ENCODE results near the gene KLC4. TPM values are rescaled to one million over a fixed set of nuclear protein-coding genes. Genes with fewer than 3 reads are reported as not detected.

Gene KLC4
- polyA plus RNA-seq, 2 of the 4 experiments (the other 2 are of a cell fraction) = 8.4 to 9.9 TPM

DNA sequence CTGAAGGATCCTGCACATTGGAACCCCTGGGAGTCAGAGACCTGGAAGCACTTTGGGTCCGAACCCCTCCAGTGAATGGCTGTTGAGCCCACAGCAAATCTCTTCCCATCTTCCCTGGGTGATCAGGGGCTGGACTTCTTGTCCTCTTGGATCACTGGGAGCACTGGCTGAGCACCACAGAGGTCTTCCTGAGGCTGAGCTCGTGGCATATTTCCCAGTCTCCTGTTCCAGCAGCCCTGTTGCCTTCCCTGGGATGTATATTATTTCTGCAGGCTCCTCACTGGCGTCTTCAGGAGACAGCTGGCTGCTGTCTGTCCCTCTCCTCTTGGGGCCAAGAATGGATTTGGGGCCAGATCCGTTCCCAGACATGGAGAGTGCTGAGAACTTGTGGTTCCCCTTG, 60.1 kb downstream of the KLC4 start:
- FAIRE-seq (no peak), ATAC-seq (no peak), DNase-seq (ENCODE audit: low read depth in 1 of 2, low spot score in 1 of 2) (no peak)
- H3K4me1 ChIP-seq = peaks cover 8% of the 10 kb centered on the region; the same call in 1 of the 3 replicates
- 49% methylated on average over 3 of the region's 4 CpGs for WGBS (ENCODE audit: missing lambda C conversion rate)
- H3K27ac ChIP-seq = no peak overlapping the region
- CTCF ChIA-PET = interaction anchor here (1.2 kb wide), 1 partner anchor 24 kb away, joined by 3 read pairs; no protein-coding TSS in a partner anchor
- TF ChIP-seq MAFK (IDR thresholded peaks at IDR 0.05; ENCODE audit: partially characterized antibody) = no peak
- TF ChIP-seq CEBPB (IDR thresholded peaks at IDR 0.05) = no peak
- TF ChIP-seq RARB (CRISPR knock-in tag; IDR thresholded peaks at IDR 0.05) = no peak
- TF ChIP-seq TP53 (CRISPR knock-in tag; IDR thresholded peaks at IDR 0.05) = no peak
- TF ChIP-seq, protein P1, sequence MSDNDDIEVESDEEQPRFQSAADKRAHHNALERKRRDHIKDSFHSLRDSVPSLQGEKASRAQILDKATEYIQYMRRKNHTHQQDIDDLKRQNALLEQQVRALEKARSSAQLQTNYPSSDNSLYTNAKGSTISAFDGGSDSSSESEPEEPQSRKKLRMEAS (IDR thresholded peaks at IDR 0.05) = no peak
- TF ChIP-seq, protein P2, sequence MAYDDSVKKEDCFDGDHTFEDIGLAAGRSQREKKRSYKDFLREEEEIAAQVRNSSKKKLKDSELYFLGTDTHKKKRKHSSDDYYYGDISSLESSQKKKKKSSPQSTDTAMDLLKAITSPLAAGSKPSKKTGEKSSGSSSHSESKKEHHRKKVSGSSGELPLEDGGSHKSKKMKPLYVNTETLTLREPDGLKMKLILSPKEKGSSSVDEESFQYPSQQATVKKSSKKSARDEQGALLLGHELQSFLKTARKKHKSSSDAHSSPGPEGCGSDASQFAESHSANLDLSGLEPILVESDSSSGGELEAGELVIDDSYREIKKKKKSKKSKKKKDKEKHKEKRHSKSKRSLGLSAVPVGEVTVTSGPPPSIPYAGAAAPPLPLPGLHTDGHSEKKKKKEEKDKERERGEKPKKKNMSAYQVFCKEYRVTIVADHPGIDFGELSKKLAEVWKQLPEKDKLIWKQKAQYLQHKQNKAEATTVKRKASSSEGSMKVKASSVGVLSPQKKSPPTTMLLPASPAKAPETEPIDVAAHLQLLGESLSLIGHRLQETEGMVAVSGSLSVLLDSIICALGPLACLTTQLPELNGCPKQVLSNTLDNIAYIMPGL (CRISPR knock-in tag; IDR thresholded peaks at IDR 0.05; ENCODE audit: borderline replicate concordance) = no peak
- no peak for TF ChIP-seq ZNF302 (CRISPR knock-in tag; IDR thresholded peaks at IDR 0.05)
- TF ChIP-seq, protein P3, sequence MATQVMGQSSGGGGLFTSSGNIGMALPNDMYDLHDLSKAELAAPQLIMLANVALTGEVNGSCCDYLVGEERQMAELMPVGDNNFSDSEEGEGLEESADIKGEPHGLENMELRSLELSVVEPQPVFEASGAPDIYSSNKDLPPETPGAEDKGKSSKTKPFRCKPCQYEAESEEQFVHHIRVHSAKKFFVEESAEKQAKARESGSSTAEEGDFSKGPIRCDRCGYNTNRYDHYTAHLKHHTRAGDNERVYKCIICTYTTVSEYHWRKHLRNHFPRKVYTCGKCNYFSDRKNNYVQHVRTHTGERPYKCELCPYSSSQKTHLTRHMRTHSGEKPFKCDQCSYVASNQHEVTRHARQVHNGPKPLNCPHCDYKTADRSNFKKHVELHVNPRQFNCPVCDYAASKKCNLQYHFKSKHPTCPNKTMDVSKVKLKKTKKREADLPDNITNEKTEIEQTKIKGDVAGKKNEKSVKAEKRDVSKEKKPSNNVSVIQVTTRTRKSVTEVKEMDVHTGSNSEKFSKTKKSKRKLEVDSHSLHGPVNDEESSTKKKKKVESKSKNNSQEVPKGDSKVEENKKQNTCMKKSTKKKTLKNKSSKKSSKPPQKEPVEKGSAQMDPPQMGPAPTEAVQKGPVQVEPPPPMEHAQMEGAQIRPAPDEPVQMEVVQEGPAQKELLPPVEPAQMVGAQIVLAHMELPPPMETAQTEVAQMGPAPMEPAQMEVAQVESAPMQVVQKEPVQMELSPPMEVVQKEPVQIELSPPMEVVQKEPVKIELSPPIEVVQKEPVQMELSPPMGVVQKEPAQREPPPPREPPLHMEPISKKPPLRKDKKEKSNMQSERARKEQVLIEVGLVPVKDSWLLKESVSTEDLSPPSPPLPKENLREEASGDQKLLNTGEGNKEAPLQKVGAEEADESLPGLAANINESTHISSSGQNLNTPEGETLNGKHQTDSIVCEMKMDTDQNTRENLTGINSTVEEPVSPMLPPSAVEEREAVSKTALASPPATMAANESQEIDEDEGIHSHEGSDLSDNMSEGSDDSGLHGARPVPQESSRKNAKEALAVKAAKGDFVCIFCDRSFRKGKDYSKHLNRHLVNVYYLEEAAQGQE (IDR thresholded peaks at IDR 0.05) = no peak
- no peak for TF ChIP-seq MAZ (IDR thresholded peaks at IDR 0.05; ENCODE audit: borderline replicate concordance, low read depth, low read length)
- TF ChIP-seq HOXB13 (CRISPR knock-in tag; IDR thresholded peaks at IDR 0.05; ENCODE audit: low read depth) = no peak
- TF ChIP-seq, protein P4, sequence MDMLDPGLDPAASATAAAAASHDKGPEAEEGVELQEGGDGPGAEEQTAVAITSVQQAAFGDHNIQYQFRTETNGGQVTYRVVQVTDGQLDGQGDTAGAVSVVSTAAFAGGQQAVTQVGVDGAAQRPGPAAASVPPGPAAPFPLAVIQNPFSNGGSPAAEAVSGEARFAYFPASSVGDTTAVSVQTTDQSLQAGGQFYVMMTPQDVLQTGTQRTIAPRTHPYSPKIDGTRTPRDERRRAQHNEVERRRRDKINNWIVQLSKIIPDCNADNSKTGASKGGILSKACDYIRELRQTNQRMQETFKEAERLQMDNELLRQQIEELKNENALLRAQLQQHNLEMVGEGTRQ (IDR thresholded peaks at IDR 0.05) = no peak
- no peak for TF ChIP-seq CHD4 (IDR thresholded peaks at IDR 0.05; ENCODE audit: borderline replicate concordance)
- no peak for TF ChIP-seq CHD2 (IDR thresholded peaks at IDR 0.05; ENCODE audit: low read length, partially characterized antibody)
- no peak overlapping the region for H3K4me3 ChIP-seq
- POLR2A ChIA-PET = no interaction called here
- H3K4me2 ChIP-seq = no peak overlapping the region
- no peaks in the 10 kb centered on the region for H3K9me3 ChIP-seq

GRCh38 chr6:43120101-43120763, 60.8 kb downstream of the KLC4 start:
- TF ChIP-seq, protein P1 (IDR thresholded peaks at IDR 0.05) = no peak
- TF ChIP-seq ELK1 (IDR thresholded peaks at IDR 0.05; ENCODE audit: low read depth, low read length) (no peak), FOSL2 (IDR thresholded peaks at IDR 0.05) (no peak), FOSL2 (CRISPR knock-in tag; IDR thresholded peaks at IDR 0.05) (no peak), ZC3H11A (IDR thresholded peaks at IDR 0.05) (no peak)
- FAIRE-seq (no peak), ATAC-seq (no peak), DNase-seq (ENCODE audit: low read depth in 1 of 2, low spot score in 1 of 2) (no peak)
- peaks cover 8% of the 10 kb centered on the region; the same call in 1 of the 3 replicates for H3K4me1 ChIP-seq
- no peak overlapping the region for H3K27ac ChIP-seq
- no peak overlapping the region for H3K4me3 ChIP-seq
- POLR2A ChIA-PET = no interaction called here
- H3K9me3 ChIP-seq = no peaks in the 10 kb centered on the region
- CTCF ChIA-PET = interaction anchor here (0.5 kb wide), 1 partner anchor 53 kb away, joined by 3 read pairs; no protein-coding TSS in a partner anchor
- WGBS (ENCODE audit: missing lambda C conversion rate) = 87% methylated on average over 9 of the region's 9 CpGs
- H3K4me2 ChIP-seq = no peak overlapping the region

Data from A549 (cell line).